ENCODE data around the gene ZNF426. TPM values are rescaled to one million over a fixed set of nuclear protein-coding genes. Genes with fewer than 3 reads are reported as not detected.

The ZNF426 gene
- total RNA-seq, 1 experiment from 2014 or later = 4.6 TPM

- intact Hi-C loops (cut with micrococcal nuclease; ENCODE audit: unreplicated experiment) = no loop called here
- Mint-ChIP-seq H3K27me3 (ENCODE audit: insufficient read depth, unreplicated experiment) (no peaks in the 10 kb centered on the region), H3K4me1 (ENCODE audit: low read depth, unreplicated experiment) (no peaks in the 10 kb centered on the region), H3K9me3 (ENCODE audit: unreplicated experiment) (peaks cover 11% of the 10 kb centered on the region), H3K4me3 (ENCODE audit: unreplicated experiment) (no peak within 1 kb of the TSS), H3K36me3 (ENCODE audit: insufficient read depth, unreplicated experiment) (no peaks in the 10 kb centered on the region), H3K27ac (ENCODE audit: unreplicated experiment) (no peak within 1 kb of the TSS)
- Histone ChIP-seq H3K36me3 (ENCODE audit: control insufficient read depth, insufficient read depth, low read length) (no peaks in the 10 kb centered on the region), H3K9me3 (peaks cover 6% of the 10 kb centered on the region; the same call in 1 of the 2 replicates), H3K4me3 (ENCODE audit: low read depth, low read length) (no peak within 1 kb of the TSS), H3K27me3 (replicated peaks; ENCODE audit: control insufficient read depth, insufficient read depth, low read length) (no peaks in the 10 kb centered on the region), H3K4me1 (no peaks in the 10 kb centered on the region)
- CTCF ChIA-PET = no interaction called here
- POLR2A ChIA-PET = no interaction called here
- no peak for DNase-seq
- BruUV-seq (replicated peaks) = no TSS peak
- peak in 1 of 2 experiments; percentile 17 for TF ChIP-seq CTCF (IDR thresholded peaks at IDR 0.05; ENCODE audit: insufficient read depth in 1 of 2, low read depth in 1 of 2, low read length in 1 of 2, severe bottlenecking in 1 of 2, unreplicated experiment in 1 of 2)
Measured at GRCh38 chr19:9498183-9498902, 40.1 kb downstream of the ZNF426 start, which contains the start of gene ZNF560. Gene ZNF560, minus strand, starts transcription at chr19:9498616. Its CDS starts 23,303 bp downstream, at chr19:9475313.

- Mint-ChIP-seq H3K4me1 (ENCODE audit: low read depth, unreplicated experiment) (no peaks in the 10 kb centered on the region), H3K27ac (ENCODE audit: unreplicated experiment) (no peak overlapping the region), H3K27me3 (ENCODE audit: insufficient read depth, unreplicated experiment) (no peaks in the 10 kb centered on the region), H3K9me3 (ENCODE audit: unreplicated experiment) (no peaks in the 10 kb centered on the region), H3K4me3 (ENCODE audit: unreplicated experiment) (no peak overlapping the region), H3K36me3 (ENCODE audit: insufficient read depth, unreplicated experiment) (no peaks in the 10 kb centered on the region)
- no peaks in the 10 kb centered on the region for H3K9me3 ChIP-seq
- no peak overlapping the region for H3K4me3 ChIP-seq (ENCODE audit: low read depth, low read length)
- DNase-seq = no peak
- intact Hi-C loops (cut with micrococcal nuclease; ENCODE audit: unreplicated experiment) = no loop called here
- H3K36me3 ChIP-seq (ENCODE audit: control insufficient read depth, insufficient read depth, low read length) = no peaks in the 10 kb centered on the region
- TF ChIP-seq CTCF (IDR thresholded peaks at IDR 0.05; ENCODE audit: insufficient read depth in 1 of 2, low read depth in 1 of 2, low read length in 1 of 2, severe bottlenecking in 1 of 2, unreplicated experiment in 1 of 2) = no peak
- no TSS peak for BruUV-seq (replicated peaks)
- H3K4me1 ChIP-seq = no peaks in the 10 kb centered on the region
- ChIA-PET POLR2A (no interaction called here), CTCF (no interaction called here)
- H3K27me3 ChIP-seq (replicated peaks; ENCODE audit: control insufficient read depth, insufficient read depth, low read length) = no peaks in the 10 kb centered on the region
Measured at GRCh38 chr19:9494096-9494495, 44.3 kb downstream of the ZNF426 start.

GRCh38 chr19:9487016-9487415 lies 51.4 kb downstream of the ZNF426 start:
- no TSS peak for BruUV-seq (replicated peaks)
- no peak for DNase-seq
- POLR2A ChIA-PET = no interaction called here

More at GRCh38 chr19:9487016-9487415, 51.4 kb downstream of the ZNF426 start:
- H3K4me1 ChIP-seq = no peaks in the 10 kb centered on the region
- Mint-ChIP-seq H3K9me3 (ENCODE audit: unreplicated experiment) (no peaks in the 10 kb centered on the region), H3K4me3 (ENCODE audit: unreplicated experiment) (no peak overlapping the region), H3K27ac (ENCODE audit: unreplicated experiment) (no peak overlapping the region), H3K27me3 (ENCODE audit: insufficient read depth, unreplicated experiment) (no peaks in the 10 kb centered on the region), H3K4me1 (ENCODE audit: low read depth, unreplicated experiment) (no peaks in the 10 kb centered on the region), H3K36me3 (ENCODE audit: insufficient read depth, unreplicated experiment) (no peaks in the 10 kb centered on the region)
- H3K36me3 ChIP-seq (ENCODE audit: control insufficient read depth, insufficient read depth, low read length) = no peaks in the 10 kb centered on the region
- peaks cover 5% of the 10 kb centered on the region for H3K9me3 ChIP-seq
- CTCF ChIA-PET = no interaction called here
- no peak for TF ChIP-seq CTCF (IDR thresholded peaks at IDR 0.05; ENCODE audit: insufficient read depth in 1 of 2, low read depth in 1 of 2, low read length in 1 of 2, severe bottlenecking in 1 of 2, unreplicated experiment in 1 of 2)
- H3K27me3 ChIP-seq (replicated peaks; ENCODE audit: control insufficient read depth, insufficient read depth, low read length) = no peaks in the 10 kb centered on the region
- no peak overlapping the region for H3K4me3 ChIP-seq (ENCODE audit: low read depth, low read length)
- intact Hi-C loops (cut with micrococcal nuclease; ENCODE audit: unreplicated experiment) = no loop called here
